ENCODE data around the gene ELMO1.

- TF ChIP-seq ELF4 (IDR thresholded peaks at IDR 0.05) (no peak), TARDBP (IDR thresholded peaks at IDR 0.05) (no peak), SP1 (IDR thresholded peaks at IDR 0.05) (no peak), FOXA1 (IDR thresholded peaks at IDR 0.05) (no peak), HDGF (IDR thresholded peaks at IDR 0.05; ENCODE audit: borderline replicate concordance) (no peak), BHLHE40 (IDR thresholded peaks at IDR 0.05; ENCODE audit: borderline replicate concordance) (no peak)
- TF ChIP-seq, protein P1, sequence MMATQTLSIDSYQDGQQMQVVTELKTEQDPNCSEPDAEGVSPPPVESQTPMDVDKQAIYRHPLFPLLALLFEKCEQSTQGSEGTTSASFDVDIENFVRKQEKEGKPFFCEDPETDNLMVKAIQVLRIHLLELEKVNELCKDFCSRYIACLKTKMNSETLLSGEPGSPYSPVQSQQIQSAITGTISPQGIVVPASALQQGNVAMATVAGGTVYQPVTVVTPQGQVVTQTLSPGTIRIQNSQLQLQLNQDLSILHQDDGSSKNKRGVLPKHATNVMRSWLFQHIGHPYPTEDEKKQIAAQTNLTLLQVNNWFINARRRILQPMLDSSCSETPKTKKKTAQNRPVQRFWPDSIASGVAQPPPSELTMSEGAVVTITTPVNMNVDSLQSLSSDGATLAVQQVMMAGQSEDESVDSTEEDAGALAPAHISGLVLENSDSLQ (IDR thresholded peaks at IDR 0.05): no peak
Measured at GRCh38 chr7:37421861-37422500, 26.7 kb downstream of the ELMO1 start.
